Central memory CD8-positive, alpha-beta T cell (primary cell): ENCODE data around the gene KRTAP5-2.

ENCODE experiments used
- ATAC-seq: fragments of 150-1000 bp; cut with Tn5 transposase; replicated peaks from 2 replicates; pipeline ENCODE4 v1.10.0; 2022; ENCODE audit warnings: mild to moderate bottlenecking, moderate FRiP score, moderate number of reproducible peaks; ENCODE audit not compliant: poor library complexity, severe bottlenecking; ENCODE audit errors: extremely low read depth
- DNase-seq, 2 donors: peaks; one replicate each; pipeline ENCODE4 v3.0.0; 2021; ENCODE audit warnings: low spot score in 2 of 2
- H3K27ac Mint-ChIP-seq: one replicate; pipeline ENCODE4 v1.8.0; 2022; ENCODE audit warnings: low read depth, mild to moderate bottlenecking, moderate library complexity, mixed read lengths
- H3K27me3 Mint-ChIP-seq: one replicate; pipeline ENCODE4 v1.8.0; 2022; ENCODE audit warnings: mixed read lengths
- H3K36me3 Mint-ChIP-seq: one replicate; pipeline ENCODE4 v1.8.0; 2022; ENCODE audit warnings: mild to moderate bottlenecking, moderate library complexity, mixed read lengths; ENCODE audit not compliant: insufficient read depth
- H3K4me1 Mint-ChIP-seq: one replicate; pipeline ENCODE4 v1.8.0; 2022; ENCODE audit warnings: mixed read lengths
- H3K4me3 Mint-ChIP-seq: one replicate; pipeline ENCODE4 v1.8.0; 2022; ENCODE audit warnings: mild to moderate bottlenecking, moderate library complexity, mixed read lengths
- H3K9me3 Mint-ChIP-seq: one replicate; pipeline ENCODE4 v1.8.0; 2022; ENCODE audit warnings: mixed read lengths

KRTAP5-2 gene

DNA sequence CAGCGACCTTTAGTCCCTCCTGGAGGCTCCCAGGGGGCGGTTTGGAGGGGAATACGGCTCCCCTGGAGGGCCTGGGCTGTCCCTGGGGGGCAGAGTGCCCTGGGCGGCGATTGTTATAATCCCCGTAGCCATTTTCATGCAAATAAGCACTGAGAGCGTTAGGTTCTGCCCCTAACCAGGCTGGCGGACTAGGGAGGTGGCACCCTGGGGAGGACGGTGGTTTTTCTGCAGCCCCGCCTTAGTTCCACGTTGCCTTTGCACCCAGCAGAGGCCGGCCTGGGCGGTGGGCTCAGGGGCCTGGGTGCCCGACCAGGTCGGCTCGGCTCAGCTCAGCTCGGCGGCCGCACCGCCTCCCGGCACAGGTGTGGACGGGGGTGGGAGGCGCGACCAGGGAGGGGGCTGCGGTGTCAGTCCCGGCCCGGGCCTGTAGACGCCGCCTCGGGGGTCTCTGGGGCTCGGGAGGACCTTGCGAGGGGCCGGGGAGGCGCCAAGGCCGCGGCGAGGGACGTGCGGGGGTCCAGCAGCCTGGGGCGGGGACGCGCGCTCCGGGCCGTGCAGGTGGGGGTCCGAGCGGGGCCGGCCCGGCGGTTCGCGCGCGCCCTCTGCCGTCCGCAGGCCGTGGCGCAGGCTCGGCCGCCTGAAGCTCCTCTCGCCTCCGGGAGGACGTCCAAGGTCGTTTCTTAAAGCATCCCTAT is 23.7 kb downstream of the KRTAP5-2 start:
- peak in 1 of 2 donors; percentile 57 for DNase-seq
- H3K4me1 Mint-ChIP-seq, result peaks cover 16% of the 10 kb centered on the region
- peak overlapping the region; percentile 88 for H3K4me3 Mint-ChIP-seq
- ATAC-seq, result peak; percentile 50
- H3K27ac Mint-ChIP-seq, result peak overlapping the region; percentile 93
- H3K36me3 Mint-ChIP-seq, result peaks cover 23% of the 10 kb centered on the region
- no peaks in the 10 kb centered on the region for H3K9me3 Mint-ChIP-seq
- no peaks in the 10 kb centered on the region for H3K27me3 Mint-ChIP-seq

DNA sequence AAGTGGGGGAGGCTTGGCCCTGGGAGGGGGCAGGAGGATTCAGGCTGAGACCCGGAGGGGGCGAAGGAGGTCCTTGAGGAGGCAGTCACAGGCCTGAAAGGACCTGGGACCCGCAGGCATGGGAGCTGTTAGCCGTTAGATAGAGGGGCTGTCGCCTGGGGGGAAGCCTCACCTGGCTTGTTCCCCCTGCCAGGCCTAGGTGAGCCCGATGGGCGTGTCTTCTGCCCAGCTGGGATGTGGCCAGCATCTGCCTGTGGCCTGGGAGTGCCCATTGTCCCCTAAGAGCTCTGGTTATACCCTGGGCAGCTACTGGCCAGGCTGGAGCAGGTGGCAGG is 24.2 kb downstream of the KRTAP5-2 start:
- DNase-seq (no peak), ATAC-seq (no peak)
- Mint-ChIP-seq H3K4me1 (peaks cover 21% of the 10 kb centered on the region), H3K9me3 (no peaks in the 10 kb centered on the region), H3K36me3 (peaks cover 25% of the 10 kb centered on the region), H3K27me3 (no peaks in the 10 kb centered on the region), H3K27ac (peak overlapping the region; percentile 93), H3K4me3 (peak overlapping the region; percentile 88)

DNA sequence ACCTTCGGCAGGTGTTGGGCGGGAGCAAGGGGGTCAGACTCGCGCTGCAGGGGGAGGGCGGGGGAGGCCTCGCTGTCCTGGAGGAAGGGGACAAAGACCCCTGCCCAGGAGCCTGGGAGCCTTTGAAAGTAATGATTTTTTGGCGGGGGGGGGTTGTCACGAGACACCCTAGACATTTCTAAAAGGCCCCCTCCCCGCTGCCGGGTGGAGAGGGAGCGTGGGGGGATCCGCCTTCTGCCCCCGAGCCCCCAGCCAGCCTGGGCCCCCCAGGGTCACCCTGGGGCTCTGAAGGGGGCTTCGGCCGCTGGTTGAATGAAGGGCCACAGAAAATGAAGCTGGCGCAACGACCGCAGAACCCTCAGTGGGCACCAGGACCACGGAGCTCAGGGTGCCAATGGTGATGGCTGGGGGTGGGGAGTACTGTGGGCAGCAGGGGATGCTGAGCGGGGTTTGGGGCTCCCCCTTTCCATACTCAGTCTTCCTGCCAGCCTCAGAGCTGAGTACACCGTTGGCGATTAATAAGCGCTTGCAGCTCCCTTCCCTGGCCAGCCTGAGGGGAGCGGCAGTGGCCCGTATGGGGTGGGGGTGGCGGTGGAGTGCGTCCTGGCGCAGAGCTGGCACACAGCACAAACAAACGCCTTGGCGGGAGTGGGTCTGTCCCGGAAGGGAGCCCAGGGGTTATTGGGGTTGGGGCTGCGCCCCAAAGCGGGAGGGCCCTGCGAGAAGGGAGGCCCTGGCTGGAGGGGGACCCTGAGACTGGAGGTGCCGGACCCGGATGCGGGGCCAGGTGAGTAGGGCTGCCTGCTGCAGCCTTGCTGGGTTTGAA is 24.8 kb downstream of the KRTAP5-2 start:
- ATAC-seq, result peak; percentile 12
- peaks cover 27% of the 10 kb centered on the region for H3K4me1 Mint-ChIP-seq
- peak in 1 of 2 donors; percentile 38 for DNase-seq
- peaks cover 31% of the 10 kb centered on the region for H3K36me3 Mint-ChIP-seq
- H3K27me3 Mint-ChIP-seq, result no peaks in the 10 kb centered on the region
- H3K9me3 Mint-ChIP-seq, result no peaks in the 10 kb centered on the region
- peak overlapping the region; percentile 93 for H3K27ac Mint-ChIP-seq
- H3K4me3 Mint-ChIP-seq, result peak overlapping the region; percentile 88

DNA sequence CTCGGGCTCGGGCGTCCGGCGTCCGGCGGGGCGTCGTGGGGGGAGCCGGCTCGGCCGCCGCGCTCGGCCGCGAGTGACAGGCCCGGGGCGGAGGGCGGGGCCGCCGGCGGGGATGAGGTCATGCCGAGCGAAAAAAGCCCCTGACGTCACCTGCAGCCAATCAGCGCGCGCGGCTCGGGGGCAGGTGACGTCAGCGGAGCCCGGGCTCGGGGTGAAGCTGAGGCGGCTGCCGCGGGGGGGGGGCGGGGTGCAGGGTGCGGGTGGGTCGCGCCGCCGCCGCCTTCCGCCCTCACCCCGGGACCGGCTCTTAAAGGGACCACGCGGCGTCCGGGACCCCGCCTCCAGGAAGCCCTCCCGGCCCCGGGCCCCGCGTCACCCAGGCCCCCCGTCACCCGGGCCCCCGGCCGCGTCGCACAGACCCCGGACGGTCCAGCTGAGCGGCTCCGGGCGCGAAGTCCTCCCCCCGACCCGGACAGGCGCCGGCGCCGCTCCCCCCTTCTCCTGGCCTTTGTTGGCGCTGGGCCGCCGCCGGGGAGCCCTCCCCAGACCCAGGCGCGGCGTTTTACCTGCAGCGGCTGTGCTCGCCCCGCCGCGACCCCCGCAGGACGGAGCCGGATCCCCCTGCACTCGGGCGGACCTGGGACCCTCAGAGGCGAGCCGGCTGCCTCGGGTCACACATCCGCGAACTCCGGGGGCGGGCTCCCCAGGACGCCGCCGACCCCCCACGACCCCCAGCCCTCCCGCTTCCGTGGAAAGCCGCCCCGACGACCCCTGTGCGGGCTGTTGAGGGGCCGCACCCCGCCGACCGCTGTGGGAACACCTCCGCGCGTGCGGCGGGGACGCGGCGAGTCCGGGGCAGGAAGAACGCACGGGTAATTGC is 25.7 kb downstream of the KRTAP5-2 start, which contains the start of gene DUSP8:
Gene DUSP8, minus strand, starts transcription at position 75 of the 880 bp plus-strand sequence. CDS start 6,445 bp downstream, outside the sequence.
- peak within 1 kb of the TSS; percentile 93 for H3K27ac Mint-ChIP-seq
- ATAC-seq (peak; percentile 45), DNase-seq (peak; percentile 91 to 93)
- peaks cover 34% of the 10 kb centered on the region for H3K36me3 Mint-ChIP-seq
- H3K9me3 Mint-ChIP-seq, result no peaks in the 10 kb centered on the region
- H3K4me3 Mint-ChIP-seq, result peak within 1 kb of the TSS; percentile 88
- peaks cover 34% of the 10 kb centered on the region for H3K4me1 Mint-ChIP-seq
- no peaks in the 10 kb centered on the region for H3K27me3 Mint-ChIP-seq

DNA sequence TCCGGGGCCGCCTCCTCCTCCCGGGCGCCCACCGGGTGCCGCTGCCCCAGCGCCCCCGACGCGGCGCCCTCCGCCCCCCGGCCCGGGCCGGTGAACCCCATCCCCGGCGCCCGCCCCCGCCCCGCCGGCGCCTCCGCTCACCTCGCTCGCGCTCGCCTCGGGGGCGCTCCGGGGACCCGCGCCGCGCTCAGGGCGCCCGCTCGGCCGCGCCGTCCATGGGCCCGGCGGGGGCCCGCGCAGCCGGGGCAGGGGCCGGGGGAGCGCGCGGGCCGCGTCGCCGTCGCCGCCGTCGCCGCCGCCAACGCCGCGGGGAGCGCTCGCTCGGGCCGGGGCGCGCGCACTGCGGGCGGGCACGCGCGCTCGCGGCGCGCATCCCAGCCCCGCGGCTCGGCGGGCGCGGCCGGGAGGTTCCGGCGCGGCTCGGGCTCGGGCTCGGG is 26.3 kb downstream of the KRTAP5-2 start:
- H3K27ac Mint-ChIP-seq, result no peak overlapping the region
- H3K4me1 Mint-ChIP-seq, result peaks cover 41% of the 10 kb centered on the region
- no peak for ATAC-seq
- DNase-seq, result no peak
- H3K4me3 Mint-ChIP-seq, result no peak overlapping the region
- H3K9me3 Mint-ChIP-seq, result no peaks in the 10 kb centered on the region
- no peaks in the 10 kb centered on the region for H3K27me3 Mint-ChIP-seq
- peaks cover 40% of the 10 kb centered on the region for H3K36me3 Mint-ChIP-seq

DNA sequence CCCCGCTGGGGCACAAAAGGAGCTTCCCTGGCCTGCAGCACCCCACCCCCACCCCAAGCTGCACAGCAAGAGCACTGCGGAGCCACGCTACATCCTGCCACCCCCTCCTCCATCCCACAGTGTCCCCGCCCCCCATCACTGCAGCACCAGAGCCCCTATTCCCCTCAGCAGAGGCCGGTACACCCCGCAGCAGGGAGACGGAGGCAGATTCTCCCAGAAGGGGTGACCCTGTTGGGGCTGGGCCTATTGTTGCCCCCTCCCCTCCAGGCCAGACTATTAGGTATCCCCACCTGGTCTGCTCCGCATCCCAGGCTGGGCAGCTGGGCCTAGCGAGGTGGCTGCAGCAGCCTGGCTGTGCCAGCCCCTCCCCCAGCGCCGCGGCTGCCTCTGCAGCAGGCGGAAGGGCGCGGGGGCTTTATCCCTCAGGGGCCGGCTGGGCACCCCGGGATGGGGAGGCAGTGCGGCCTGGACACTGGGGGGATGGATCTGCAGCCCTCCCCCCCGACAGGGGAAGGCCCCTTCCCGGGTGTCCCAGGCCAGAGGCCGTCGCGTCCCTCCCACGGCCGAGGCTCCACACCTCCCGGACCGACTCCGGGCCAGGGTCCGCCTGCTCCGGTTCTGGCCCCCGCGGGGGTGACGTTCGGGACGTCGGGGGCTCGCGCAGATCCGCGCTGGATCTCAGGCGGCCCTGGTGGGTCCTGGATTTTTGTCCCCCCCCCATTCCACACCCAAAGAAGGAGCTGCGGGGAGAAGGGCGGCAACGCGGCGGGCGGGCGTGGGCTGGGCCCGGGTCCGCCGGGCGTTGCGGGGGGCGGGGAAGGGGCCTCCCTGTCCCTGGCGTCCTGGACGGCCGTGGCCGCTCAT is 27.0 kb downstream of the KRTAP5-2 start:
- DNase-seq, result no peak
- H3K27ac Mint-ChIP-seq, result peak overlapping the region; percentile 92
- ATAC-seq, result no peak

DNA sequence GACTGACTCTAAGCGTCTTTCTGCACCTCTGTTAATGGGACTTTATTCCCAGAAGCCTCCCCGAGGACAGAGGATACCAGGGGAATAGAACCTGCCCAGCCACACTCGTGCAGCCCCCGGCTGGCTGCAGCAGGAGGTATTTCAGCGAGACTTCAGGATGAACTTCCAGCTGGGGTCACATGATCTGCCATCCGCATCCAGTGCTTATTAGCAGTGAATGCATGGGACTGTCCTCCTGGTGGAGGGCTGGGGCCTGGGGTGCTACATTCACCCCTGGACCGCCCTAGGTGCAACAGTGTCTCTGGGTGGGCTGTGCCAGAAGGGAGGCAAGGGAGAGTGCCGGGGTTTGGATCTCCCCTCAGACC is 27.6 kb downstream of the KRTAP5-2 start:
- no peak for ATAC-seq
- Mint-ChIP-seq H3K27ac (peak overlapping the region; percentile 92), H3K4me3 (peak overlapping the region; percentile 61), H3K27me3 (no peaks in the 10 kb centered on the region), H3K4me1 (peaks cover 41% of the 10 kb centered on the region), H3K9me3 (no peaks in the 10 kb centered on the region), H3K36me3 (peaks cover 51% of the 10 kb centered on the region)
- DNase-seq, result no peak

More for the DNA sequence above, 27.0 kb downstream of the KRTAP5-2 start:
- H3K4me1 Mint-ChIP-seq, result peaks cover 41% of the 10 kb centered on the region
- H3K27me3 Mint-ChIP-seq, result no peaks in the 10 kb centered on the region
- peak overlapping the region; percentile 61 for H3K4me3 Mint-ChIP-seq
- H3K36me3 Mint-ChIP-seq, result peaks cover 46% of the 10 kb centered on the region
- no peaks in the 10 kb centered on the region for H3K9me3 Mint-ChIP-seq

DNA sequence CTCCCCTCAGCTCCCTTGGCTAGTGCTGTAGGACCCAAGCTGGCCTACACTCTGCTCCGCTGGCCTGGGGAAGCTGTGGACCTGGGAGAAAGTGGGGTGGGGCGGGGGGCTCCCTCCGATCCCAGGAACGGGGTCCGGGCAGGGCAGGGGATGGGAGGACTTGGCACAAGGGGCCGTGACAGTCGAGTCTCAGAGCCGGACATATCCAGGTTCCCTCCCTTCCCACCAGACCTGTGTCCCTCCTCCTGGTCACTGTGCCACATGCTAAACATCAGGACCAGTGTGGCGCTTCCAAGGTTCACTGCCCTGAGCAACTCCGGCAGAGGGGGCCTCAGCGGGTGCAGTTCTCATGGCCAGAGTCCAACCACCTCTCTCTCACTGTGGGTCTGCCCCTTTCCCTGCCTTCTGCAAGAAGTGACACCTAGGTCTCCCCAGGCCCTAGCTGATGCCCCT is 28.1 kb downstream of the KRTAP5-2 start:
- Mint-ChIP-seq H3K27me3 (no peaks in the 10 kb centered on the region), H3K4me1 (peaks cover 41% of the 10 kb centered on the region), H3K27ac (peak overlapping the region; percentile 92), H3K36me3 (peaks cover 55% of the 10 kb centered on the region), H3K9me3 (no peaks in the 10 kb centered on the region), H3K4me3 (peak overlapping the region; percentile 61)
- ATAC-seq (no peak), DNase-seq (no peak)

DNA sequence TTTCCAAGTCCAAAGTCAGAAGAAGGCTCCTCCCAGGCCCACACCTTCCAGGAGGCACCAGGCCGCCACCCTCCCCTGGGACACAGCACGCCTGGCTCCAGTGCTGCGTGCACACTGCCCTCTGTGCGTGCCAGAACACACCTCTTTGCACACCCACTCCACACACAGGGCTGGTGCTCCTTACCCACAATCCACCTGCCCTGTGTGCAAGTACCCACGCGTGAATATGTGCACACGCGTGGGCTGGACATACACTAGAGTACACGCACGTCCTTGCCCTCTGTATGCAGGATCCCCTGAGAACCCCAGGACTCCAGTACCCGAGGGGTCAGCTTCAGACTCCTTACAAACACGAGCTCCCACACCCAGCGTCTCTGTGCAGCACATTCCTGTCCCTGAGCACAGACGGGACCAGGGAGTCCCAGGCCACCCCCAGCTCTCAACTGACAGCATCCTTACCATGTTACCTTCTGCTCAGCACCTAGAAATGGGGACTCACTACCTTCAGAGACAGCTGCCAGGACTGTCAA is 28.8 kb downstream of the KRTAP5-2 start:
- H3K36me3 Mint-ChIP-seq, result peaks cover 60% of the 10 kb centered on the region
- peak overlapping the region; percentile 61 for H3K4me3 Mint-ChIP-seq
- H3K27ac Mint-ChIP-seq, result peak overlapping the region; percentile 92
- ATAC-seq (no peak), DNase-seq (no peak)
- no peaks in the 10 kb centered on the region for H3K27me3 Mint-ChIP-seq
- H3K4me1 Mint-ChIP-seq, result peaks cover 41% of the 10 kb centered on the region
- H3K9me3 Mint-ChIP-seq, result no peaks in the 10 kb centered on the region

DNA sequence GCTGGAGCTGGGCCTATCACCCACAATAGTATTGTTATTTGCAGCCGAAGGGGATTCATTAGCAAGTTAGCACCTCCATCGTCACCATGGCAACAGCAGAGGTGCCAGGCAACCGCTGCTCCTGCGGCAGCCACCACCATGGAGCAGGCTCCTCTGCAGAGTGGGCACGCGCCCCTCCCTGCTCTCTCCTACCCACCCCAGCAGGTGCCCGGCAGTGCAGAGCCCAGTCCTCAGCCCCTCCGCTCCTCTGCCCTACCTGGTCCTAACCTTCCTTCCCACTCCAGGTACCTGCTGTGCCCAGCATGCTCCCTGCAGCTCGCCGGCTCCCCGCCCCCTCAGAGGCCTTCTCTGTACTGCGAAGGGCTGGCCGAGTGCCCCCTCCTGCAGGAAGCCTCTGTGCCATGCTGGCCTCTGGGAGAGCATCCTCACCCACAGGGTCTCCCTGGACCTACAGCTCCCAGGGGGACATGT is 29.6 kb downstream of the KRTAP5-2 start:
- DNase-seq (peak; percentile 56 to 89), ATAC-seq (peak; percentile 64)

DNA sequence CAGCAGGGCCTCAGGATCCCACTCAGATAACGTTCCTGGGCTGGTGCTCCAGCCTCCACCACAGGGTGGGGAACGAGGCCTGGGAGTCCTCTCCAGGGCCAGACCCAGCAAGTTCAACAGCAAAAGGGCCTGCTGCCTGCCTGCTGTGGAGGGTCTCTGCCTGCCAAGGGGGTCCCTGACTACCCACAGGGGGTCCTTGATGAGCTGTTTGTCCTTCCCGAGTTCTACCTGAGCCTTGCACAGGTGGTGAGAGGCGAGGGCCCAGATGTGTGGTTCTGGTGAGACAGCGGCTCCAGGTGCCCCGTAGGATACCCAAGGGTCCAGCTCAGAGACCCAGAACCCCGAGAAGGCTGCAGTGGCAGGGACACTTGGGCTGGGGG is 30.4 kb downstream of the KRTAP5-2 start:
- H3K36me3 Mint-ChIP-seq, result peaks cover 59% of the 10 kb centered on the region
- ATAC-seq, result no peak
- no peak for DNase-seq
- peak overlapping the region; percentile 50 for H3K4me3 Mint-ChIP-seq
- H3K4me1 Mint-ChIP-seq, result peaks cover 30% of the 10 kb centered on the region
- peak overlapping the region; percentile 92 for H3K27ac Mint-ChIP-seq
- no peaks in the 10 kb centered on the region for H3K27me3 Mint-ChIP-seq
- H3K9me3 Mint-ChIP-seq, result no peaks in the 10 kb centered on the region

More for the DNA sequence above, 29.6 kb downstream of the KRTAP5-2 start:
- H3K36me3 Mint-ChIP-seq, result peaks cover 60% of the 10 kb centered on the region
- H3K9me3 Mint-ChIP-seq, result no peaks in the 10 kb centered on the region
- H3K4me3 Mint-ChIP-seq, result peak overlapping the region; percentile 61
- peaks cover 34% of the 10 kb centered on the region for H3K4me1 Mint-ChIP-seq
- no peaks in the 10 kb centered on the region for H3K27me3 Mint-ChIP-seq
- peak overlapping the region; percentile 92 for H3K27ac Mint-ChIP-seq
